LNCAP (cell line): ENCODE measurements around the gene RHEBL1.
A peak's percentile ranks its signal among the peaks of the same experiment; 100 is the strongest.

Source experiments
- TF ChIP-seq, protein P1 (sequence below): fragments of 450-650 bp; IDR thresholded peaks from 2 replicates; pipeline ENCODE4 v1.5.1; 2017; ENCODE audit warnings: mild to moderate bottlenecking

The RHEBL1 gene

DNA sequence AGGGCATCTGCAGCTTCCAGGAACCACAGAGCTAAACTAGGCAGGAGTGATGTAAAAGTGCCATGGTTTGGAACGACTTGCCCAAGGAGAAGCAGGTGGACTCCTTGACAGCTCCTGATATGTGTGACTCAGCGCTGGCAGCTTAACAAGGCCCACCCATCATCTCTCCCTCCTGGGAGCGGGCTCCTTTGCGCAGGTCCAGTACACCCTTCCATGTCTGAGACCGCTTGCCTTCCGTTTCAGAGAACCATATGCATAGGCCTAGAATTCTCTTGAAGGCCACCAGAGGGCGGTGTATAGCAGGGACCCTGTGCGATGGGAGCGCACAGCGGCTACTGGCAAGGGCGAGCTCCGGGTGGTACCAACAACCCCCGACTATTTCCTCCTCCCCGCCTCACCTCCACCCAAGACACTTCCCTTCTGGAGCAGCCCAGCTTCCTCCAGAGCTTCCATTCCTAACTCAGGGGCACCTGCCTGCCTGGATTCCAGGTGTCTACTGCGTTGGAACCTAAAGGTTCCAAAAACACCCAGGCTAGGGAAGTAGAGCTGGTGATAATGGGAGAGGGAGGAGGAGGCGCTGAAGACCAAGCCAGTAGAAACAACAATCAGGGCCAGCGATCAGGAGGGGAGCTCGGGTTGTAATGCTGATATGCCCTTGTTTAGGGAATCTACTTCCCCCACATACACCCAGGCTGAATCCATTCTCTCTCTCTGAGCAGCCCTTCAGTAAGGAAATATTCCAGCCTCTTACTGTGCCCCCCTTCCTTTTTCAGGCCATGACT is 18.6 kb upstream of the RHEBL1 start:
- TF ChIP-seq, protein P1, sequence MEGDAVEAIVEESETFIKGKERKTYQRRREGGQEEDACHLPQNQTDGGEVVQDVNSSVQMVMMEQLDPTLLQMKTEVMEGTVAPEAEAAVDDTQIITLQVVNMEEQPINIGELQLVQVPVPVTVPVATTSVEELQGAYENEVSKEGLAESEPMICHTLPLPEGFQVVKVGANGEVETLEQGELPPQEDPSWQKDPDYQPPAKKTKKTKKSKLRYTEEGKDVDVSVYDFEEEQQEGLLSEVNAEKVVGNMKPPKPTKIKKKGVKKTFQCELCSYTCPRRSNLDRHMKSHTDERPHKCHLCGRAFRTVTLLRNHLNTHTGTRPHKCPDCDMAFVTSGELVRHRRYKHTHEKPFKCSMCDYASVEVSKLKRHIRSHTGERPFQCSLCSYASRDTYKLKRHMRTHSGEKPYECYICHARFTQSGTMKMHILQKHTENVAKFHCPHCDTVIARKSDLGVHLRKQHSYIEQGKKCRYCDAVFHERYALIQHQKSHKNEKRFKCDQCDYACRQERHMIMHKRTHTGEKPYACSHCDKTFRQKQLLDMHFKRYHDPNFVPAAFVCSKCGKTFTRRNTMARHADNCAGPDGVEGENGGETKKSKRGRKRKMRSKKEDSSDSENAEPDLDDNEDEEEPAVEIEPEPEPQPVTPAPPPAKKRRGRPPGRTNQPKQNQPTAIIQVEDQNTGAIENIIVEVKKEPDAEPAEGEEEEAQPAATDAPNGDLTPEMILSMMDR = peak; percentile 89

DNA sequence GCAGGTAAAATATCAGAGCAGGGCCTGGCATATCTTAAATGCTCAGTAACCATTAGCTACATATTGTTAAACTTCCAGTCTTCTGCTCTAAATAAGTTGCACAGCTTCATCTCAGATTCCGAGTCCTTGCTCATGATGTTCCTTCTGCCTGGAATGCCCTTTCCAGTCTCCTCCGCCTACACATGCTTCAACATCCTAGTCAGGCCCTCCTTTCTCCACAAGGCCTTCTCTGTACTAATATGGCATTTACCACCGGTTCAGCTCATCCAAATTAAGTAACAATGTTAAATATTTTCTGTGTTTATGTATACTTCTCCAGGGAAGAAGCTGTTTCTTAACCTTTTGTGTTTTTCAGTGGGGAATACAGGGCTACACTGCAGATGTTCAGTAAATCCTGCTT is 16.3 kb upstream of the RHEBL1 start:
- TF ChIP-seq, protein P1 = no peak

DNA sequence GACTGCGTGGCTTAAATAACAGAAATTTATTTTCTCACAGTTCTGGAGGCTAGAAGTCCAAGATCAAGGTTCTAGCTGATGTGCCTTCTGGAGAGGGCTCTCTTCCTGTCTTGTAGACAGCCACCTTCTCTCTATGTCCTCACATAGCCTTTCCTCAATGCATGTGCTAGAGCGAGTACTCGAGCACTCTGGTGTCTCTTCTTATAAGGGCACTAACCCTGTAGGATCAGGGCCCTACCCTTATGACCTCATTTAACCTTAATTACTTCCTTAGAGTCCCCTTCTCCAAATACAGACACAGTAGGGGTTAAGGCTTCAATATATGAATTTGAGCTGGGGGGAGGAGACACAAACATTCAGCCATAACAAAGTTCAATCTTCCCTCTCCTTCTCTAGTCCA is 14.7 kb upstream of the RHEBL1 start:
- TF ChIP-seq, protein P1 = no peak

DNA sequence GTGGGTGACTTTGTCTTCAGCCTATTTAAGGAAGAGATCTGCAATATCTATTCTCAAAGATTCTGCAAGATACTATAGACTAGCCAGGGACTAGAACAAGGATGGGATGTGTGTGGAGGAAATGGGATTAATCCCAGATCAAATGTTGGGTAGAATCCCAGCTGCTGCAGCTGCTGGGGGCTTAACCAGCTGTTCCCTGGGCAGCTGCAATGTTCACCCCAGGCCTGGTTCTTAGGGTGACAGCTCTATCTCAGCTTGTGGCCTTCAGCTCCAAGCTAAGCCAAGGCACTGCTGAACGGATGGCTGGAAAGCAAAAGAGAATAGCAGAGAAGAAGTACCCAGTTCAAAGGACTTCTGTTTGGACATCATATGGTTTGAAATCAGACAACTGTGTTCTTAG is 10.0 kb upstream of the RHEBL1 start:
- TF ChIP-seq, protein P1 = no peak

DNA sequence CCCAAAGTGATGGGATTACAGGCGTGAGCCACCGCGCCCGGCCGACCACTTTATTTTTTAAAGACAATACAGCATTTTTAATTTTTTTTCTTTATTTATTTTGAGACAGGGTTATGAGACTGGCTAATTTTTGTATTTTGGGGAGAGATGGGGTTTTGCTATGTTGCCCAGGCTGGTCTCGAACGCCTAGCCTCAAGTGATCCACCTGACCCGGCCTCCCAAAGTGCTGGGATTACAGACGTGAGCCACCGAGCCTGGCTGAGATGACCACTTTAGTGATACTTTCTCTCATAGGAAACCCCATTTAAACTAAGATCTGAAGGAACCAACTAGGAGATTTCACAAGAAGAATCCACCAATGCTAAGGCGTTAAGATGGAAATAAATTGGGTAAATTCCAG is 1.2 kb upstream of the RHEBL1 start:
- TF ChIP-seq, protein P1 = no peak

DNA sequence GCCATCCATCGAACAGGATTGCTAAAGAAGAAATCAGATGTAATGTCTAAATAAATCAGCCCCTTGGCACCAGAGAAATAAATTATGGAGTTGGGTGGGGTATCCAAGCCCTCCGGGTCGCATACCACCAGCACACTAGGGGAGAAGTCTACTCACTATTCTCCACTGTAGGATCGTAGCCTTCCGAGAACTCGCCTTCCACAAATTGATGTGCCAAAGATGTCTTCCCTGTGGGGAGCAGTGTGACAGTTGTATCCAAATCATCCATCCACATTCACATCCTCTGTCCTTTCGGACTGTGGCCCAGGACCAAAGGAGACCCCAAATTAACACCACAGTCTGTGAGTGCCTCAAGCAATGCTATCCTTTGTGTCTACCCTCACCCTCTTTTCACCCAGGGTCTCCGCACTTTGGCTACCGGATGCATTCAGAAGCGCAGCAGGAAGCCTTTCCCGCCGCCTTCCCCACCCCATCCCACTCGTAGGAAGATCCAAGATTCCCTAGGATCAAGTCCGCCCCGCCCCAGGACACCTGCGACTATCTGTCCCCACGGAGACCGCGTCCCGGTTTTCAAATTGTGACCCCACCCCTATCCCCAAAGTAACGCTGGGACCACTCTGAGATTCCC is 786 bp downstream of the RHEBL1 start:
- TF ChIP-seq, protein P1 = no peak

DNA sequence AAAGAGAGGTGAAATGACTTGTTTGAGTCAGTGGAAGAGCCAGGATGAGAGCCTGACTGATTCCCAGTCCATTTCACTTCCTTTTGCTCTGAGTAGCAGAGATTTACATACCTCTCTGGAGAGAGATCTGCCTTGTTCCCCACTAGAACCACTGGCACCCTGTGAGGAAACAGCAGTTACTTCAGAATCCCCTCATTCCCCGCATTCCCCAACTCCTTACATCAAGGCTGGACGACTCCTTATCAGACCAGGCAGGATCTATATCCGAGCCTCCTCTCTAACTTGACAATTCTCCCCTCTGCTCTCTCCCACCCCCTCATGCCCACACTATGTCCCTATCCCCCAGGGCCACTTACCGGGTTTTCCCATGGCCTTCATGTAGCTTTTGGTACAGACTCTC is 3.7 kb downstream of the RHEBL1 start:
- TF ChIP-seq, protein P1 = no peak
